ENCODE data around the gene TTC13.
"Not testable (repeated sequence)": the region's sequence is repeated elsewhere in the genome, so short reads cannot be mapped to it uniquely, and the experiment has no call there.

Gene TTC13

GRCh38 chr1:230994860-230995259, 16.2 kb upstream of the TTC13 start:
- TF ChIP-seq CTCF (IDR thresholded peaks at IDR 0.05; ENCODE audit: low read depth, low read length): no peak
- in situ Hi-C loops (cut with HindIII; ENCODE audit: low sequenced_read_pairs): no loop called here
- no peak for DNase-seq (ENCODE audit: low read depth, low spot score)
- H3K4me3 ChIP-seq (ENCODE audit: low read depth, low read length): no peak overlapping the region

- no peak for DNase-seq (ENCODE audit: low read depth, low spot score)
- no peak for TF ChIP-seq CTCF (IDR thresholded peaks at IDR 0.05; ENCODE audit: low read depth, low read length)
- no peak overlapping the region for H3K4me3 ChIP-seq (ENCODE audit: low read depth, low read length)
- in situ Hi-C loops (cut with HindIII; ENCODE audit: low sequenced_read_pairs): no loop called here
Observed at GRCh38 chr1:230992100-230992774, 13.6 kb upstream of the TTC13 start.

GRCh38 chr1:230987448-230987847, 8.8 kb upstream of the TTC13 start:
- no peak overlapping the region for H3K4me3 ChIP-seq (ENCODE audit: low read depth, low read length)
- no peak for DNase-seq (ENCODE audit: low read depth, low spot score)
- no peak for TF ChIP-seq CTCF (IDR thresholded peaks at IDR 0.05; ENCODE audit: low read depth, low read length)
- in situ Hi-C loops (cut with HindIII; ENCODE audit: low sequenced_read_pairs): no loop called here

DNA sequence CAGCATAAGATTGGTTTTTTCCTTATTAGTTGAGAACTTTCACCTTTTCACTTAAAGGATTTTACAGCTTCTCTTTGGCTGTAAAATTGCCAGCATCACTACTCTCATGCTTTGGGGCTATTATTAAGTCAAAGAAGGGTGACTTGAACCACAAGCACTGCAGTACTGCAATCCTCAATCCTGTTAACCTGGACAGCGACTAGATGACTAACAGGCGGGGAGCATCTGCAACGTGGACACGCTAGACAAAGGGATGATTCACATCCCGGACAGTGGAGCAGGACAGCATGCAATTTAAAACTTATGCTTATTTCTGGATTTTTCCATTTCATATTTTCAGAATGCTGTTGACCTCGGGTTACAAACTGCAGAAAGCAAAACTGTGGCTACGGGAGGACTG, 8.3 kb upstream of the TTC13 start:
- no peak overlapping the region for H3K4me3 ChIP-seq (ENCODE audit: low read depth, low read length)
- peak; percentile 61 for DNase-seq (ENCODE audit: low read depth, low spot score)
- in situ Hi-C loops (cut with HindIII; ENCODE audit: low sequenced_read_pairs): no loop called here
- TF ChIP-seq CTCF (IDR thresholded peaks at IDR 0.05; ENCODE audit: low read depth, low read length): no peak

DNA sequence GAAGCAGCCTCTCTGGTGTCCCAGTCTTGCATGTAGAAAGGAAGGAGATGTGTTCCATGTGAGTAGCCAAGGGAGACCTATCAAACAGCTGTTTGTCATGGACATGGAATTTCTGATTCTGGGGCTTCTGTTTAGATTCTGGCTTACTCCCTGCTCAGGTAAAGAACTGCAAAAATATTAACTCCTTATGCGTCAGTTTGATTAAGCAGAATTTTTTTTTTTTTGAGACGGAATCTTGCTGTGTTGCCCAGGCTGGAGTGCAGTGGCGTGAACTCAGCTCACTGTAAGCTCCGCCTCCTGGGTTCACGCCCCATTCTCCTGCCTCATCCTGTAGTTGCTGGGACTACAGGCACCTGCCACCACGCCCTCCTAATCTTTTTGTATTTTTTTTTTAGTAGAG, 7.0 kb upstream of the TTC13 start:
- in situ Hi-C loops (cut with HindIII; ENCODE audit: low sequenced_read_pairs): no loop called here
- H3K4me3 ChIP-seq (ENCODE audit: low read depth, low read length): no peak overlapping the region
- no peak for DNase-seq (ENCODE audit: low read depth, low spot score)
- TF ChIP-seq CTCF (IDR thresholded peaks at IDR 0.05; ENCODE audit: low read depth, low read length): no peak

- H3K4me3 ChIP-seq (ENCODE audit: low read depth, low read length); in situ Hi-C loops (cut with HindIII; ENCODE audit: low sequenced_read_pairs); DNase-seq (ENCODE audit: low read depth, low spot score): not testable (repeated sequence)
Observed at GRCh38 chr1:230984622-230985515, 6.2 kb upstream of the TTC13 start.

DNA sequence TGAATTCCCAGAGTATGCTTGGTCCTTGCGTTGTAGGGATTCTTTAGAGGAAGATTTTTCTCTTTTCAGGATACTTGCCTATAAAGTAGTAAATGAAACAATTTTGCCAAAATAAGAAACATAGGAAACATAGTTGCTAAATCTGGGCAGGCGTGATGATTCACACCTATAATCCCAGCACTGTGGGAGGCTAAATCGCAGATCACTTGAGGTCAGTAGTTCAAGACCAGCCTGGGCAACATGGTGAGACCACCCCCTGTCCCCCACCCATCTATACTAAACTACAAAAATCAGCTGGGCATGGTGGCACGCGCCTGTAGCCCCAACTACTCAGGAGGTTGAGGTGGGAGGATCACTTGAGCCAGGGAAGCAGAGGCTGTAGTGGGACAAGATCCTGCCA, 5.2 kb upstream of the TTC13 start:
- H3K4me3 ChIP-seq (ENCODE audit: low read depth, low read length): no peak overlapping the region
- in situ Hi-C loops (cut with HindIII; ENCODE audit: low sequenced_read_pairs): no loop called here
- no peak for TF ChIP-seq CTCF (IDR thresholded peaks at IDR 0.05; ENCODE audit: low read depth, low read length)
- DNase-seq (ENCODE audit: low read depth, low spot score): no peak

Measured in astrocyte of the spinal cord (primary cell).